IMR-90 (cell line): Measurements from ENCODE around the gene CASZ1. TPM values are rescaled to one million over a fixed set of nuclear protein-coding genes. Genes with fewer than 3 reads are reported as not detected.

Source experiments
- ATAC-seq: fragments of 200-7000 bp; cut with Tn5 transposase; 2 replicates; pipeline ENCODE4 v1.9.1; 2020; ENCODE audit warnings: low read depth, mild to moderate bottlenecking, moderate library complexity
- BruUV-seq: library from RNA; stranded (reverse); fragments of 400-500 nt; replicated peaks from 2 replicates; lab custom pipeline; 2021; lab: Mats Ljungman, UMichigan
- CTCF ChIA-PET: fragments of 300-600 bp; formaldehyde crosslinking; extraction: SDS; loops from one replicate; lab custom pipeline; 2021; ENCODE audit warnings: antibody characterized with exemption; lab: Yijun Ruan, JAX
- POLR2A ChIA-PET: fragments of 300-600 bp; sonication (Branson Sonifier 250); formaldehyde crosslinking; loops from one replicate; lab custom pipeline; 2022; ENCODE audit warnings: antibody characterized with exemption; ENCODE audit not compliant: unreplicated experiment; lab: Charles Lee
- DNase-seq: peaks from one replicate; pipeline ENCODE4 v3.0.0; 2013
- H2AFZ ChIP-seq: replicated peaks from 2 replicates; pipeline ENCODE3; 2013; ENCODE audit warnings: low read length, mild to moderate bottlenecking; ENCODE audit not compliant: poor library complexity
- H2AK5ac ChIP-seq: 2 replicates; pipeline ENCODE4 v1.6.1; 2013; ENCODE audit warnings: low read depth, low read length, inconsistent platforms
- H2AK9ac ChIP-seq: replicated peaks from 2 replicates; pipeline ENCODE3; 2013; ENCODE audit warnings: mild to moderate bottlenecking, low read depth, low read length, moderate library complexity; ENCODE audit not compliant: poor library complexity
- H2BK120ac ChIP-seq: 2 replicates; pipeline ENCODE4 v1.6.1; 2013; ENCODE audit warnings: low read depth, low read length, inconsistent platforms
- H2BK15ac ChIP-seq: 3 replicates; pipeline ENCODE4 v1.6.1; 2013; ENCODE audit warnings: low read depth, low read length, inconsistent platforms
- H2BK20ac ChIP-seq: 2 replicates; pipeline ENCODE4 v1.6.1; 2013; ENCODE audit warnings: low read depth, mild to moderate bottlenecking, inconsistent platforms, low read length, moderate library complexity
- H2BK5ac ChIP-seq: 2 replicates; pipeline ENCODE4 v1.6.1; 2013; ENCODE audit warnings: mild to moderate bottlenecking, low read depth, low read length, inconsistent platforms; ENCODE audit not compliant: poor library complexity, severe bottlenecking
- H3K14ac ChIP-seq: replicated peaks from 2 replicates; pipeline ENCODE4 v1.6.1; 2013; ENCODE audit warnings: low read depth, low read length, inconsistent platforms
- H3K18ac ChIP-seq: 2 replicates; pipeline ENCODE4 v1.6.1; 2013; ENCODE audit warnings: low read depth, low read length, control low read depth
- H3K23ac ChIP-seq: 2 replicates; pipeline ENCODE4 v1.6.1; 2013; ENCODE audit warnings: low read depth, low read length, inconsistent platforms
- H3K27ac ChIP-seq: 2 replicates; pipeline ENCODE4 v1.5.1; 2013; ENCODE audit warnings: mild to moderate bottlenecking, control low read depth, low read length; ENCODE audit not compliant: insufficient read depth
- H3K27me3 ChIP-seq: 2 replicates; pipeline ENCODE4 v1.6.1; 2013; ENCODE audit warnings: low read length; ENCODE audit not compliant: control insufficient read depth, insufficient read depth
- H3K36me3 ChIP-seq: 2 replicates; pipeline ENCODE4 v1.6.1; 2013; ENCODE audit warnings: low read length, mixed read lengths; ENCODE audit not compliant: control insufficient read depth, insufficient read depth
- H3K4ac ChIP-seq: 2 replicates; pipeline ENCODE4 v1.6.1; 2013; ENCODE audit warnings: low read depth, low read length, inconsistent platforms
- H3K4me1 ChIP-seq: 2 replicates; pipeline ENCODE4 v1.6.1; 2013; ENCODE audit warnings: low read length, mixed read lengths; ENCODE audit not compliant: control insufficient read depth, insufficient read depth
- H3K4me2 ChIP-seq: 2 replicates; pipeline ENCODE4 v1.6.1; 2013; ENCODE audit warnings: low read depth, mild to moderate bottlenecking, control low read depth, low read length, moderate library complexity
- H3K4me3 ChIP-seq: 2 replicates; pipeline ENCODE4 v1.5.1; 2013; ENCODE audit warnings: low read depth, mild to moderate bottlenecking, control low read depth, low read length, moderate library complexity; ENCODE audit not compliant: insufficient read depth
- H3K56ac ChIP-seq: 2 replicates; pipeline ENCODE4 v1.6.1; 2013; ENCODE audit warnings: low read length, inconsistent platforms; ENCODE audit not compliant: insufficient read depth; ENCODE audit errors: extremely low read depth
- H3K79me1 ChIP-seq, 2 experiments: 2 replicates each; pipeline ENCODE4 v1.6.1; 2013; ENCODE audit warnings: low read length in 2 of 2, inconsistent platforms in 1 of 2, low read depth in 1 of 2
- H3K9ac ChIP-seq: 2 replicates; pipeline ENCODE4 v1.6.1; 2013; ENCODE audit warnings: low read depth, low read length, control low read depth
- H3K9me1 ChIP-seq: 2 replicates; pipeline ENCODE4 v1.6.1; 2013; ENCODE audit warnings: low read length, inconsistent platforms; ENCODE audit not compliant: insufficient read depth
- H3K9me3 ChIP-seq: 2 replicates; pipeline ENCODE4 v1.6.1; 2013; ENCODE audit warnings: low read length; ENCODE audit not compliant: control insufficient read depth, insufficient read depth
- H4K20me1 ChIP-seq: 2 replicates; pipeline ENCODE4 v1.6.1; 2013; ENCODE audit warnings: low read length, inconsistent platforms; ENCODE audit not compliant: insufficient read depth
- H4K5ac ChIP-seq: 2 replicates; pipeline ENCODE4 v1.6.1; 2013; ENCODE audit warnings: mild to moderate bottlenecking, low read depth, low read length, control low read depth
- H4K8ac ChIP-seq, 2 experiments: 2 replicates each; pipeline ENCODE4 v1.6.1; 2013; ENCODE audit warnings: low read depth in 2 of 2, low read length in 2 of 2, control low read depth in 1 of 2, inconsistent platforms in 1 of 2
- H4K91ac ChIP-seq: 2 replicates; pipeline ENCODE4 v1.6.1; 2013; ENCODE audit warnings: low read depth, low read length, inconsistent platforms; ENCODE audit not compliant: insufficient read depth
- CTCF ChIP-seq: conservative IDR thresholded peaks from 2 replicates; pipeline ENCODE4 v1.5.1; 2012; ENCODE audit warnings: mild to moderate bottlenecking, low read depth, low read length, improper control_type of control experiment
- MAFK ChIP-seq: IDR thresholded peaks from 2 replicates; pipeline ENCODE4 v1.6.1; 2012; ENCODE audit warnings: low read depth, low read length, improper control_type of control experiment
- POLR2A ChIP-seq: IDR thresholded peaks from 2 replicates; pipeline ENCODE4 v1.6.1; 2012; ENCODE audit warnings: mild to moderate bottlenecking, low read depth, low read length
- RCOR1 ChIP-seq: IDR thresholded peaks from 2 replicates; pipeline ENCODE4 v1.6.1; 2012; ENCODE audit warnings: mild to moderate bottlenecking, low read length, improper control_type of control experiment; ENCODE audit not compliant: insufficient replicate concordance
- WGBS, 2 experiments: methylation state at CpG; one replicate each; pipeline versions ENCODE4 v1.1.5 to v1.1.7; 2013; ENCODE audit warnings: missing lambda C conversion rate in 2 of 2; ENCODE audit not compliant: insufficient read length in 1 of 2; ENCODE audit errors: extremely low coverage in 2 of 2; 5-methylcytosine and 5-hydroxymethylcytosine counted together
- dilution Hi-C: fragments of 300-500 bp; cut with HindIII; formaldehyde crosslinking; loops from one replicate; pipeline ENCODE4 v1.14.3; 2018; ENCODE audit warnings: low sequenced_read_pairs; ENCODE audit not compliant: unreplicated experiment
- in situ Hi-C: fragments of 300-500 bp; cut with MboI; formaldehyde crosslinking; loops from 3 replicates; pipeline ENCODE4 v1.14.3; 2019; ENCODE audit warnings: low sequenced_read_pairs, inconsistent platforms, mixed read lengths
- intact Hi-C: fragments of 100-400 bp; cut with micrococcal nuclease; formaldehyde crosslinking; loops from 2 replicates; pipeline ENCODE4 v1.10.0; 2022
- polyA plus RNA-seq, 3 experiments: library from polyadenylated mRNA; depleted of rRNA; stranded (reverse); fragments of >200 nt; gene quantifications; 2 replicates each; pipeline ENCODE4 v1.2.3, GENCODE V29; 2012; ENCODE audit warnings: low replicate concordance in 1 of 3
- total RNA-seq: library from RNA; depleted of rRNA; stranded (reverse); fragments of >200 nt; gene quantifications from 2 replicates; pipeline ENCODE4 v1.2.3, GENCODE V29; 2012

The CASZ1 gene
- total and polyA plus RNA-seq, 2 of the 4 experiments (the other 2 are of a cell fraction) = 0.18 to 0.24 TPM

- H3K27ac ChIP-seq = no peak overlapping the region
- no peak overlapping the region for H2AK5ac ChIP-seq
- no peaks in the 10 kb centered on the region for H3K79me1 ChIP-seq
- in situ Hi-C loops (no loop called here), dilution Hi-C loops (no loop called here), intact Hi-C loops (no loop called here)
- BruUV-seq = no TSS peak
- H4K20me1 ChIP-seq = no peaks in the 10 kb centered on the region
- H3K4ac ChIP-seq = no peak overlapping the region
- H3K36me3 ChIP-seq = no peaks in the 10 kb centered on the region
- no peak overlapping the region for H2BK120ac ChIP-seq
- CTCF ChIA-PET = no interaction called here
- no peak overlapping the region for H2BK15ac ChIP-seq
- no peak overlapping the region for H3K23ac ChIP-seq
- H2BK5ac ChIP-seq = no peak overlapping the region
- no peaks in the 10 kb centered on the region for H3K9me3 ChIP-seq
- no peak overlapping the region for H3K4me3 ChIP-seq
- H4K91ac ChIP-seq = no peak overlapping the region
- no peak overlapping the region for H3K14ac ChIP-seq
- no peak overlapping the region for H2AK9ac ChIP-seq
- H3K9me1 ChIP-seq = no peaks in the 10 kb centered on the region
- H2AFZ ChIP-seq = no peak overlapping the region
- POLR2A ChIA-PET = no interaction called here
- H4K8ac ChIP-seq = no peak overlapping the region
- no peak for TF ChIP-seq CTCF
- TF ChIP-seq POLR2A = no peak
- TF ChIP-seq MAFK = no peak
- TF ChIP-seq RCOR1 = no peak
- no peak overlapping the region for H4K5ac ChIP-seq
- no peaks in the 10 kb centered on the region for H3K4me1 ChIP-seq
- no peak overlapping the region for H2BK20ac ChIP-seq
- H3K9ac ChIP-seq = no peak overlapping the region
- no peak overlapping the region for H3K56ac ChIP-seq
- no peak overlapping the region for H3K18ac ChIP-seq
- WGBS, 2 experiments = 100% methylated on average over 1 of the region's 7 CpGs; no CpG with 5 or more reads in 1 of the 2 experiments
- peaks cover 52% of the 10 kb centered on the region; the same call in 1 of the 2 replicates for H3K27me3 ChIP-seq
- ATAC-seq = no peak
- no peak for DNase-seq
- H3K4me2 ChIP-seq = no peak overlapping the region
Measured at GRCh38 chr1:10713614-10714013, 82.8 kb downstream of the CASZ1 start.
